Loucy (cell line): ENCODE measurements around the gene RAPGEF5.

Experiments used
- H2AFZ ChIP-seq: fragments of 200-600 bp; sonication (generic); 2 replicates; pipeline ENCODE4 v1.6.0; 2016; ENCODE audit warnings: antibody characterized with exemption, mild to moderate bottlenecking, low read length, moderate library complexity
- H3F3A ChIP-seq: fragments of 200-600 bp; 2 replicates; pipeline ENCODE4 v1.6.0; 2016; ENCODE audit warnings: antibody characterized with exemption, low read depth, mild to moderate bottlenecking
- H3K27me3 ChIP-seq: fragments of 200-600 bp; sonication (generic); 2 replicates; pipeline ENCODE4 v1.6.1; 2014; ENCODE audit warnings: low read length, mild to moderate bottlenecking; ENCODE audit not compliant: insufficient read depth, poor library complexity, severe bottlenecking
- H3K36me3 ChIP-seq: fragments of 200-600 bp; sonication (generic); 2 replicates; pipeline ENCODE4 v1.6.1; 2016; ENCODE audit warnings: low read length; ENCODE audit not compliant: insufficient read depth
- H3K4me1 ChIP-seq: fragments of 200-600 bp; sonication (generic); 2 replicates; pipeline ENCODE4 v1.5.1; 2014; ENCODE audit warnings: low read length, mild to moderate bottlenecking; ENCODE audit not compliant: insufficient read depth, poor library complexity, severe bottlenecking
- H3K4me2 ChIP-seq: fragments of 200-600 bp; sonication (generic); 2 replicates; pipeline ENCODE4 v1.6.0; 2014; ENCODE audit warnings: antibody characterized with exemption, low read length, low read depth, mild to moderate bottlenecking; ENCODE audit not compliant: poor library complexity, severe bottlenecking
- H3K4me3 ChIP-seq: fragments of 200-600 bp; sonication (generic); 2 replicates; pipeline ENCODE4 v1.5.1; 2014; ENCODE audit warnings: low read length, mild to moderate bottlenecking, mixed read lengths; ENCODE audit not compliant: poor library complexity, severe bottlenecking
- H3K79me2 ChIP-seq: fragments of 200-600 bp; sonication (generic); 2 replicates; pipeline ENCODE4 v1.6.1; 2014; ENCODE audit warnings: low read length; ENCODE audit not compliant: insufficient read depth
- H3K9ac ChIP-seq: fragments of 200-600 bp; sonication (generic); 2 replicates; pipeline ENCODE4 v1.6.0; 2014; ENCODE audit warnings: mild to moderate bottlenecking, low read depth, low read length, moderate library complexity; ENCODE audit not compliant: poor library complexity, severe bottlenecking
- H3K9me2 ChIP-seq: fragments of 200-600 bp; sonication (generic); replicated peaks from 2 replicates; pipeline ENCODE4 v1.6.1; 2016; ENCODE audit warnings: low read depth, low read length, mixed read lengths
- H3K9me3 ChIP-seq: fragments of 200-600 bp; sonication (generic); 2 replicates; pipeline ENCODE4 v1.6.1; 2014; ENCODE audit warnings: mild to moderate bottlenecking, antibody characterized with exemption, low read length, low read depth; ENCODE audit not compliant: insufficient read depth
- H4K20me1 ChIP-seq: fragments of 200-600 bp; sonication (generic); 2 replicates; pipeline ENCODE4 v1.6.0; 2014; ENCODE audit warnings: antibody characterized with exemption, low read length, mild to moderate bottlenecking; ENCODE audit not compliant: insufficient read depth, poor library complexity, severe bottlenecking
- EZH2phosphoT487 ChIP-seq: fragments of 200-600 bp; IDR thresholded peaks from 2 replicates; pipeline ENCODE4 v1.6.1; 2018; ENCODE audit warnings: antibody characterized with exemption, mild to moderate bottlenecking, moderate library complexity, borderline replicate concordance
- TF ChIP-seq, protein P1 (sequence below): fragments of 200-600 bp; sonication (generic); conservative IDR thresholded peaks from 2 replicates; pipeline ENCODE4 v1.5.1; 2014; ENCODE audit warnings: mild to moderate bottlenecking, antibody characterized with exemption, low read length

RAPGEF5 gene

DNA sequence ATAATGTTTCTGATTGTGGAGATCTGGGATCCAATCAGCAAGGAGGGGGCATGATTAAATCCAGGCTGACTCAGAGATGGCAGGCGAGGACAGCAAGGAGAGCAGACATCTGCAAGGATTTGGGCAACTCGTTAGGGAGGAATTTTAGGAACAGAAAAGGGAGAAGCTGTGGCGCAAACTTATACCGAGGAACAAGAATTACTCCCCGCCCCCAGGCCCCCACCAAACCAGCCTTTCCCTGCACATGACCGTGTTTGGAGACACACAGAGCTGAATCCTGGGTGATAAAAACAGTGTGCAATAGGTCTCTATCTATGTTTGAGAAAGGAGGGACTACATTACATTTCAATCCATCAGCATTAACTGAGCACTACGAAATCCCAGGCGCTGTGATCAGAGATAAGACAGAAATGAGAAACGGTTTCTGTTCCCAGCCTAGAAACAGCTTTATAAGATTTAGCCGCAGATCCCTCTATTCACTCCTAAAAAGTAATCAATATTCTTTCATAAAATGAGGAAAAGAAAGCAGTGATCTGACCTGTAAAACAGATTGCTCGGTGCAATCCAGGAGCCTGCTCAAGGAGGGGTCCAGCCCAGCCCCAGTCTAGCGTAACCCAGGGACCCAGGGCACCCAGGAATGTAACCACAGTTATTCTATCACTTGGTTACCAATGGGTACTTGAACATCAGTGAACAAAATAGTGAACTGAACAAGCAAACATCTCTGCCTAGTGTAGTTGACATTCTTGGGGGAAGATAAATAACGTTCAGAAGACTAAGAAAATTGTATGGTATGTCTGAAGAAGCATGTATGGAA, 37.2 kb upstream of the RAPGEF5 start:
- H2AFZ ChIP-seq, result no peak overlapping the region
- no peak overlapping the region for H3K4me2 ChIP-seq
- no peaks in the 10 kb centered on the region for H3K79me2 ChIP-seq
- no peak overlapping the region for H3K9ac ChIP-seq
- H3K9me2 ChIP-seq, result no peaks in the 10 kb centered on the region
- no peak overlapping the region for H3K4me3 ChIP-seq
- no peaks in the 10 kb centered on the region for H3K36me3 ChIP-seq
- no peaks in the 10 kb centered on the region for H3K9me3 ChIP-seq
- no peaks in the 10 kb centered on the region for H3F3A ChIP-seq
- no peaks in the 10 kb centered on the region for H4K20me1 ChIP-seq
- no peaks in the 10 kb centered on the region for H3K27me3 ChIP-seq
- TF ChIP-seq EZH2phosphoT487, result no peak
- TF ChIP-seq, protein P1, sequence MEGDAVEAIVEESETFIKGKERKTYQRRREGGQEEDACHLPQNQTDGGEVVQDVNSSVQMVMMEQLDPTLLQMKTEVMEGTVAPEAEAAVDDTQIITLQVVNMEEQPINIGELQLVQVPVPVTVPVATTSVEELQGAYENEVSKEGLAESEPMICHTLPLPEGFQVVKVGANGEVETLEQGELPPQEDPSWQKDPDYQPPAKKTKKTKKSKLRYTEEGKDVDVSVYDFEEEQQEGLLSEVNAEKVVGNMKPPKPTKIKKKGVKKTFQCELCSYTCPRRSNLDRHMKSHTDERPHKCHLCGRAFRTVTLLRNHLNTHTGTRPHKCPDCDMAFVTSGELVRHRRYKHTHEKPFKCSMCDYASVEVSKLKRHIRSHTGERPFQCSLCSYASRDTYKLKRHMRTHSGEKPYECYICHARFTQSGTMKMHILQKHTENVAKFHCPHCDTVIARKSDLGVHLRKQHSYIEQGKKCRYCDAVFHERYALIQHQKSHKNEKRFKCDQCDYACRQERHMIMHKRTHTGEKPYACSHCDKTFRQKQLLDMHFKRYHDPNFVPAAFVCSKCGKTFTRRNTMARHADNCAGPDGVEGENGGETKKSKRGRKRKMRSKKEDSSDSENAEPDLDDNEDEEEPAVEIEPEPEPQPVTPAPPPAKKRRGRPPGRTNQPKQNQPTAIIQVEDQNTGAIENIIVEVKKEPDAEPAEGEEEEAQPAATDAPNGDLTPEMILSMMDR, result no peak
- H3K4me1 ChIP-seq, result peaks cover 9% of the 10 kb centered on the region

DNA sequence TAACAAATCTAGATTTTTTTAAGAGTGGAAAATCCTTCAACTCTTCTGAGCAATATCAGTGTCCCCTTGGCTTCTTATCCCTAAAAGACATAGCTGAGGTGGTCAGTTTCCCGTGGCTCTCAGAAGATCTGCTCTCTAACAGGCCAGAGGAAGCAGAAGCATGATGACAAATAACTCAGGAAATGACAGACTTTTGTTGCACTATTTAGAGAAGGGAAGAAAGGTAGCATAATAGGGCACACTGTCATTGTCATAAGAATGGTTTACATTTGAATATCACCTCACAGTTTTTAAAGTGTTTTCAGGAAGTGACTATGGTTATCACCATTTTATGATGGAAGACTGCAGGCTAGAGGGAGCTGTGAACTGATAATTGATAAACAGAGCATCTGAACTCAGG, 33.6 kb upstream of the RAPGEF5 start:
- no peak overlapping the region for H3K4me2 ChIP-seq
- no peak for TF ChIP-seq EZH2phosphoT487
- TF ChIP-seq, protein P1, result no peak
- peak overlapping the region; percentile 40 for H2AFZ ChIP-seq
- no peak overlapping the region for H3K9ac ChIP-seq
- H3K27me3 ChIP-seq, result no peaks in the 10 kb centered on the region
- H3K4me1 ChIP-seq, result peaks cover 9% of the 10 kb centered on the region
- no peak overlapping the region for H3K4me3 ChIP-seq
- no peaks in the 10 kb centered on the region for H3K9me3 ChIP-seq
- no peaks in the 10 kb centered on the region for H3F3A ChIP-seq
- no peaks in the 10 kb centered on the region for H4K20me1 ChIP-seq
- H3K36me3 ChIP-seq, result no peaks in the 10 kb centered on the region
- no peaks in the 10 kb centered on the region for H3K79me2 ChIP-seq
- H3K9me2 ChIP-seq, result no peaks in the 10 kb centered on the region

DNA sequence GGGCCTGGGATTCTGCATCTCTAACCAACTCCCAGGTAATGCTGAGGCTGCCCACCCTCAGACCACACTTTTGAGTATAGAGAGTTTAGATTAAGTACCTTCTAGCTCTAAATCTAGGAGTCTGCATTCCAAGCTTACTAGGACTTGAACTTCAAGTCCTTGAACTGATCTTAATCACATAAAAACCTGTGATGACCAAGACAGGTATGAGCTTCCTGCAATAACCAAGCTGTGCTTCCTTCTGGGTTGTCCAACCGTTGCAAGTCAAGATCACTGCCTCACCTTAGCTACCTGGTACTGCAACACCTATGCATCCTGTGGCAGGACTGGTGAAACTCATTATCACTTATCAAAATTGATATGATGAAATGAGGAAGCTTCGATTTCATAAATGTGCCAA, 32.9 kb upstream of the RAPGEF5 start:
- Histone ChIP-seq H3K79me2 (no peaks in the 10 kb centered on the region), H3K36me3 (no peaks in the 10 kb centered on the region), H3K4me3 (no peak overlapping the region), H3K9me2 (no peaks in the 10 kb centered on the region), H3K9ac (no peak overlapping the region), H3K4me1 (peaks cover 9% of the 10 kb centered on the region), H3K4me2 (no peak overlapping the region), H3K27me3 (no peaks in the 10 kb centered on the region), H2AFZ (no peak overlapping the region), H3K9me3 (no peaks in the 10 kb centered on the region), H4K20me1 (no peaks in the 10 kb centered on the region), H3F3A (no peaks in the 10 kb centered on the region)
- TF ChIP-seq, protein P1, result no peak
- no peak for TF ChIP-seq EZH2phosphoT487
